HepG2 (cell line): Measurements from ENCODE around the gene SDR42E2. TPM values are rescaled to one million over a fixed set of nuclear protein-coding genes. Genes with fewer than 3 reads are reported as not detected.

Experiments
- ATAC-seq: fragments of 200-7000 bp; cut with Tn5 transposase; 3 replicates; pipeline ENCODE4 v1.9.1; 2020; ENCODE audit warnings: mild to moderate bottlenecking, moderate library complexity
- BruUV-seq: library from RNA; stranded (reverse); fragments of 400-500 nt; replicated peaks from 2 replicates; lab custom pipeline; 2021; lab: Mats Ljungman, UMichigan
- CTCF ChIA-PET: fragments of 300-600 bp; formaldehyde crosslinking; extraction: SDS; loops from one replicate; lab custom pipeline; 2021; ENCODE audit warnings: low total read pairs, inconsistent platforms, low intra/inter-chr PET ratio; lab: Yijun Ruan, JAX
- POLR2A ChIA-PET: fragments of 350-600 bp; sonication (Branson Sonifier 250); formaldehyde crosslinking; loops from one replicate; lab custom pipeline; 2020; ENCODE audit warnings: antibody characterized with exemption, inconsistent platforms; lab: Yijun Ruan, JAX
- DNase-seq: peaks from one replicate; pipeline ENCODE4 v3.0.0-alpha.2; 2015; ENCODE audit warnings: low spot score
- FAIRE-seq: peaks from 3 replicates; lab custom pipeline; 2011; peaks lifted over from hg19 to GRCh38; lab: Jason Lieb, UNC
- H2AFZ ChIP-seq: one replicate; pipeline ENCODE4 v1.6.1; 2011; ENCODE audit warnings: low read length, inconsistent platforms
- H3K27ac ChIP-seq: fragments of 300-600 bp; 3 replicates; pipeline ENCODE4 v1.8.0; 2011; ENCODE audit warnings: mixed run types, mild to moderate bottlenecking, mixed read lengths, low read length, inconsistent platforms; ENCODE audit not compliant: insufficient read depth; ENCODE audit errors: extremely low read length
- H3K27me3 ChIP-seq, 2 experiments: fragments of 200-600 bp in 1 of 2; 2 replicates in 1 of 2; 3 replicates in 1 of 2; pipeline versions ENCODE4 v1.6.0 to v1.8.0; 2011; ENCODE audit warnings: low read length in 2 of 2, mild to moderate bottlenecking in 2 of 2, moderate library complexity in 2 of 2, inconsistent platforms in 1 of 2; ENCODE audit not compliant: insufficient read depth in 2 of 2, control insufficient read depth in 1 of 2
- H3K36me3 ChIP-seq, 2 experiments: fragments of 200-600 bp in 1 of 2; replicated peaks in 1 of 2; 2 replicates in 1 of 2; 3 replicates in 1 of 2; pipeline versions ENCODE4 v1.5.1 to v1.8.0; 2011; ENCODE audit warnings: low read length in 2 of 2, inconsistent platforms in 1 of 2; ENCODE audit not compliant: insufficient read depth in 2 of 2, control insufficient read depth in 1 of 2
- H3K4me1 ChIP-seq: 2 replicates; pipeline ENCODE4 v1.5.1; 2012; ENCODE audit warnings: low read length, inconsistent platforms; ENCODE audit not compliant: insufficient read depth
- H3K4me2 ChIP-seq: 2 replicates; pipeline ENCODE4 v1.6.0; 2011; ENCODE audit warnings: low read depth, low read length, inconsistent platforms
- H3K4me3 ChIP-seq, 3 experiments: fragments of 200-600 bp in 1 of 3; sonication (generic), shearing (Covaris generic) in 1 of 3; replicated peaks in 1 of 3; 2 replicates each; pipeline ENCODE4 v1.5.1; 2011 to 2016; ENCODE audit warnings: low read length in 3 of 3, inconsistent platforms in 2 of 3, low read depth in 2 of 3, mild to moderate bottlenecking in 2 of 3, control low read depth in 1 of 3, mixed read lengths in 1 of 3; ENCODE audit not compliant: insufficient read depth in 1 of 3
- H3K79me2 ChIP-seq: one replicate; pipeline ENCODE4 v1.6.1; 2011; ENCODE audit warnings: low read length, inconsistent platforms; ENCODE audit not compliant: insufficient read depth
- H3K9ac ChIP-seq: 2 replicates; pipeline ENCODE4 v1.6.0; 2011; ENCODE audit warnings: mild to moderate bottlenecking, low read depth, low read length, inconsistent platforms; ENCODE audit not compliant: insufficient read depth
- H3K9me3 ChIP-seq: 2 replicates; pipeline ENCODE4 v1.5.1; 2012; ENCODE audit warnings: mild to moderate bottlenecking, low read length
- H4K20me1 ChIP-seq: 2 replicates; pipeline ENCODE4 v1.6.0; 2011; ENCODE audit warnings: inconsistent platforms, mild to moderate bottlenecking, low read length, moderate library complexity; ENCODE audit not compliant: insufficient read depth
- ADNP ChIP-seq: sonication (generic); formaldehyde crosslinking; IDR thresholded peaks from 2 replicates; pipeline ENCODE4 v1.4.0; 2020; ENCODE audit warnings: missing genetic modification reagents
- AGO1 ChIP-seq: fragments of 200-400 bp; formaldehyde crosslinking; IDR thresholded peaks from 2 replicates; pipeline ENCODE4 v1.6.1; 2017; ENCODE audit warnings: mild to moderate bottlenecking, low read depth, low read length, moderate library complexity; ENCODE audit not compliant: poor library complexity, severe bottlenecking
- CHCHD3 ChIP-seq: sonication (generic); formaldehyde crosslinking; IDR thresholded peaks from 2 replicates; pipeline ENCODE4 v1.8.0; 2022; ENCODE audit warnings: mild to moderate bottlenecking, missing genetic modification reagents, moderate library complexity
- MAF1 ChIP-seq: sonication (generic); formaldehyde crosslinking; IDR thresholded peaks from 2 replicates; pipeline ENCODE4 v1.5.0; 2020; ENCODE audit warnings: missing genetic modification reagents, borderline replicate concordance
- RFXAP ChIP-seq: sonication (generic); formaldehyde crosslinking; IDR thresholded peaks from 2 replicates; pipeline ENCODE4 v1.4.0; 2020; ENCODE audit warnings: missing genetic modification reagents, borderline replicate concordance
- ZC3H13 ChIP-seq: sonication (generic); formaldehyde crosslinking; IDR thresholded peaks from 2 replicates; pipeline ENCODE4 v1.8.1; 2023; ENCODE audit warnings: mild to moderate bottlenecking, missing genetic modification reagents, moderate library complexity
- ZNF333 ChIP-seq: sonication (generic); formaldehyde crosslinking; IDR thresholded peaks from 2 replicates; pipeline ENCODE4 v1.4.0; 2020; ENCODE audit warnings: mild to moderate bottlenecking, missing genetic modification reagents, borderline replicate concordance
- ZNF703 ChIP-seq: sonication (generic); formaldehyde crosslinking; IDR thresholded peaks from 2 replicates; pipeline ENCODE4 v1.5.1; 2020; ENCODE audit warnings: missing genetic modification reagents, mild to moderate bottlenecking, moderate library complexity, borderline replicate concordance
- ZNF839 ChIP-seq: sonication (generic); formaldehyde crosslinking; IDR thresholded peaks from 2 replicates; pipeline ENCODE4 v1.4.0; 2020; ENCODE audit warnings: missing genetic modification reagents, mild to moderate bottlenecking, borderline replicate concordance
- WGBS: methylation state at CpG from one replicate; pipeline ENCODE4 v1.1.6; 2017; ENCODE audit warnings: low lambda C conversion rate; 5-methylcytosine and 5-hydroxymethylcytosine counted together
- in situ Hi-C: cut with HindIII; loops from 2 replicates; pipeline ENCODE4 v1.10.0; 2017; ENCODE audit warnings: low pct_unique_long_range_greater_than_20kb; ENCODE audit not compliant: extremely low pct_ligation_motif_present
- intact Hi-C: fragments of 100-400 bp; cut with micrococcal nuclease; formaldehyde crosslinking; loops from one replicate; pipeline ENCODE4 v1.10.0; 2022; ENCODE audit not compliant: unreplicated experiment
- polyA plus RNA-seq, 8 experiments: library from polyadenylated mRNA; depleted of rRNA in 3 of 8; stranded (reverse) in 7 of 8; unstranded in 1 of 8; fragments of >200 nt; fragmentation: Illumina TruSeq in 4 of 8; extraction: Trizol in 4 of 8; gene quantifications; 2 replicates each; pipeline versions ENCODE4 v1.2.1 to v1.2.3, GENCODE V29; 2011 to 2016; ENCODE audit warnings: low read depth in 4 of 8, missing spikeins in 1 of 8, mixed read lengths in 1 of 8; ENCODE audit not compliant: insufficient read depth in 1 of 8
- total RNA-seq, 5 experiments: library from RNA; depleted of rRNA; stranded (reverse); fragments of >200 nt; fragmentation: Illumina TruSeq; extraction: Trizol; gene quantifications; 2 replicates each; pipeline ENCODE4 v1.2.3, GENCODE V29; 2016; ENCODE audit warnings: low read depth in 1 of 5
- TF ChIP-seq, protein P1 (sequence below): sonication (generic); formaldehyde crosslinking; conservative IDR thresholded peaks from 2 replicates; pipeline ENCODE4 v1.4.0; 2020; ENCODE audit warnings: missing genetic modification reagents
- TF ChIP-seq, protein P2 (sequence below): IDR thresholded peaks from 2 replicates; pipeline ENCODE4 v1.6.1; 2016
- TF ChIP-seq, protein P3 (sequence below): sonication (generic); formaldehyde crosslinking; IDR thresholded peaks from 2 replicates; pipeline ENCODE4 v1.9.0; 2021; ENCODE audit warnings: missing genetic modification reagents, borderline replicate concordance
- TF ChIP-seq, protein P4 (sequence below), 2 experiments: fragments of 450-650 bp in 1 of 2; sonication (generic) in 1 of 2; formaldehyde crosslinking; IDR thresholded peaks; 2 replicates each; pipeline versions ENCODE4 v1.5.0 to v1.8.0; 2020 to 2022; ENCODE audit warnings: mild to moderate bottlenecking in 1 of 2, missing genetic modification reagents in 1 of 2

SDR42E2 gene
- total and polyA plus RNA-seq, 2 of the 13 experiments (the other 11 are each of a cell fraction or from before 2014, with no cell fraction given), result 0.05 to 0.11 TPM

DNA sequence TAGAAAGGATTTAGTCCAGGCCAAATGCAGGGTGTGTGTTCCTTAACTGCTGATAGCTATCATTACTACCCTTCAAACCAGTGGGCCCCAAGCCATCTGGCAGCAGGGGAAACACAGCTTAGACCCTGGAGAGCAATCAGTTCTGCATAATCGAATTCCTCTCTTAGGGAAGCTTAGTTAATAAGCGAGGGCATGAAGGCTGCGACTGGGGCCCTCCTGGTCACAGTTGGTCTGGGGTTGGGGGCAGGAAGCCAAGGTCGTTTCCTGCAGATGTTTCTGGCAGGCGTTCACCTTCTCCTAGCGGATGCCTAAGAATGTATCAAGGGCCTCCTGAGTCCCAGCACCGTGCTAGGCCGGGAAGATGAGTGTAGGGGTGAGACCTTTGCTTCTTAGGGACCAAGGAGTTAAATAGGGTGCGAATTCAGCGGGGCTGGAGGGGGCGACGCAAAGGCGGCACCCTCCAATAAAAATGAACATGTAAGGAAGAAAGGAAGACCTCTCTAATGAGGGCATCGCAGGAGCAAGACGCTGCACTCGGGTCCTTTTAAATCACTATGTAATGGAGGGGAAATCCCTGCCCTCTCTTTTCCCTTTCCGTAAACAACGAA is 27.3 kb downstream of the SDR42E2 start (continued):
- TF ChIP-seq, protein P1, sequence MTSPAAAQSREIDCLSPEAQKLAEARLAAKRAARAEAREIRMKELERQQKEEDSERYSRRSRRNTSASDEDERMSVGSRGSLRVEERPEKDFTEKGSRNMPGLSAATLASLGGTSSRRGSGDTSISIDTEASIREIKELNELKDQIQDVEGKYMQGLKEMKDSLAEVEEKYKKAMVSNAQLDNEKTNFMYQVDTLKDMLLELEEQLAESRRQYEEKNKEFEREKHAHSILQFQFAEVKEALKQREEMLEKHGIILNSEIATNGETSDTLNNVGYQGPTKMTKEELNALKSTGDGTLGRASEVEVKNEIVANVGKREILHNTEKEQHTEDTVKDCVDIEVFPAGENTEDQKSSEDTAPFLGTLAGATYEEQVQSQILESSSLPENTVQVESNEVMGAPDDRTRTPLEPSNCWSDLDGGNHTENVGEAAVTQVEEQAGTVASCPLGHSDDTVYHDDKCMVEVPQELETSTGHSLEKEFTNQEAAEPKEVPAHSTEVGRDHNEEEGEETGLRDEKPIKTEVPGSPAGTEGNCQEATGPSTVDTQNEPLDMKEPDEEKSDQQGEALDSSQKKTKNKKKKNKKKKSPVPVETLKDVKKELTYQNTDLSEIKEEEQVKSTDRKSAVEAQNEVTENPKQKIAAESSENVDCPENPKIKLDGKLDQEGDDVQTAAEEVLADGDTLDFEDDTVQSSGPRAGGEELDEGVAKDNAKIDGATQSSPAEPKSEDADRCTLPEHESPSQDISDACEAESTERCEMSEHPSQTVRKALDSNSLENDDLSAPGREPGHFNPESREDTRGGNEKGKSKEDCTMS, result 0 out of 2 replicates have a peak, but pooled peaks have one; percentile 43
- TF ChIP-seq, protein P2, sequence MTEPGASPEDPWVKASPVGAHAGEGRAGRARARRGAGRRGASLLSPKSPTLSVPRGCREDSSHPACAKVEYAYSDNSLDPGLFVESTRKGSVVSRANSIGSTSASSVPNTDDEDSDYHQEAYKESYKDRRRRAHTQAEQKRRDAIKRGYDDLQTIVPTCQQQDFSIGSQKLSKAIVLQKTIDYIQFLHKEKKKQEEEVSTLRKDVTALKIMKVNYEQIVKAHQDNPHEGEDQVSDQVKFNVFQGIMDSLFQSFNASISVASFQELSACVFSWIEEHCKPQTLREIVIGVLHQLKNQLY (CRISPR knock-in tag), result 0 out of 2 replicates have a peak, but pooled peaks have one; percentile 12

DNA sequence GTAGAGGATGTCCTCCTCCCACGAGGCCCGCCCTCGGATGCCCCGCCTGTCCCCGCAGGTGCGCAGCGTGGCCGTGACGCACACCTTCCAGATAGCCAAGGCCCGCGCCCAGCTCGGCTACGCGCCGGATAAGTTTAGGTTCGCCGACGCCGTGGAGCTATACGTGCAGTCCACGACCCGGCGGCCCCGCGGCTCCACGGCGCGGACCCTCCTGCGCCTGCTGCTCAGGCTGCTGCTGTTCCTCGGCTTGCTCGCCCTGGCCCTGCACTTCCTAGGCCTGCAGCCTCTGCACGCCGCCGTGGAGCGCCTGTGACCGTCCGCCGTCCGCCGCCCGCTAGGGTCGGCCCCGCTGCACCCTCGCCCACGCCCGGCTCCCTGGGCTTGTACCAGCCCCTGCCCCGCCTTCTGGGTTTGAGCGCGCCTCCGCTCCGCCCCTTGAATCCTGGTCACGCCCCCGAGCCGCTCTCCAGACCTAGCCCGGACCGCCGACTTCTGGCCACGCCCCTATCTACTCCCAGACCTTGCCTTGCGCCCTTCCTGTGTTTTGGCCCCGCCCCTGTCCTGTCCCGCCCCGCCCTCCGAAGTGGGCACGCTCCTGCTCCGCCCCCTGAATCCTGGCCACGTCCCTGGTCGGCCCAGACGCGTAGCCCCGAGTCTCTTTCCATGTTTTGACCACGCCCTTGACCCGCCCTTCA is 27.9 kb downstream of the SDR42E2 start:
- H3K4me2 ChIP-seq, result peak overlapping the region; percentile 99
- H3K9ac ChIP-seq, result peak overlapping the region; percentile 74
- no peaks in the 10 kb centered on the region for H4K20me1 ChIP-seq
- H3K27ac ChIP-seq, result peak overlapping the region; percentile 94
- H3K4me3 ChIP-seq, result peak overlapping the region; percentile 78 to 96 (median 90)
- intact Hi-C loops, result loop anchor here (1.0 kb wide), 1 partner anchor 107 kb away; the partner anchor contains the start of gene POLR3E
- FAIRE-seq (no peak), ATAC-seq (peak; percentile 71), DNase-seq (peak; percentile 100)
- H3K27me3 ChIP-seq, result no peaks in the 10 kb centered on the region; a peak in 2 of 5 replicates
- no peak overlapping the region for H2AFZ ChIP-seq
- no peaks in the 10 kb centered on the region; a peak in 1 of 5 replicates for H3K36me3 ChIP-seq
- H3K9me3 ChIP-seq, result no peaks in the 10 kb centered on the region
- CTCF ChIA-PET, result interaction anchor here (2.8 kb wide), 1 partner anchor 189 kb away, joined by 33 read pairs; the partner anchor contains the start of gene PDZD9
- H3K4me1 ChIP-seq, result peaks cover 60% of the 10 kb centered on the region
- no peaks in the 10 kb centered on the region for H3K79me2 ChIP-seq
- POLR2A ChIA-PET, result interaction anchor here (1.0 to 7.3 kb wide), 7 partner anchors 10 to 238 kb away, joined by 3 to 78 read pairs (median 18); partner anchors contain the start of genes EEF2K, MOSMO, POLR3E and UQCRC2
- no TSS peak for BruUV-seq
- in situ Hi-C loops, result no loop called here
- under 1% methylated on average over 60 of the region's 72 CpGs for WGBS
- TF ChIP-seq RFXAP (CRISPR knock-in tag) (peak; percentile 91; the same call in 1 of the 2 replicates), ZNF839 (CRISPR knock-in tag) (peak; percentile 91; the same call in 1 of the 2 replicates), ZNF333 (CRISPR knock-in tag) (peak; percentile 94; the same call in 1 of the 2 replicates), AGO1 (no peak), ZNF703 (CRISPR knock-in tag) (no peak), MAF1 (peak; percentile 86; the same call in 1 of the 2 replicates), ZC3H13 (CRISPR knock-in tag) (peak; percentile 73; the same call in 1 of the 2 replicates), CHCHD3 (CRISPR knock-in tag) (peak; percentile 99), ADNP (CRISPR knock-in tag) (0 out of 2 replicates have a peak, but pooled peaks have one; percentile 66)
- TF ChIP-seq, protein P3, sequence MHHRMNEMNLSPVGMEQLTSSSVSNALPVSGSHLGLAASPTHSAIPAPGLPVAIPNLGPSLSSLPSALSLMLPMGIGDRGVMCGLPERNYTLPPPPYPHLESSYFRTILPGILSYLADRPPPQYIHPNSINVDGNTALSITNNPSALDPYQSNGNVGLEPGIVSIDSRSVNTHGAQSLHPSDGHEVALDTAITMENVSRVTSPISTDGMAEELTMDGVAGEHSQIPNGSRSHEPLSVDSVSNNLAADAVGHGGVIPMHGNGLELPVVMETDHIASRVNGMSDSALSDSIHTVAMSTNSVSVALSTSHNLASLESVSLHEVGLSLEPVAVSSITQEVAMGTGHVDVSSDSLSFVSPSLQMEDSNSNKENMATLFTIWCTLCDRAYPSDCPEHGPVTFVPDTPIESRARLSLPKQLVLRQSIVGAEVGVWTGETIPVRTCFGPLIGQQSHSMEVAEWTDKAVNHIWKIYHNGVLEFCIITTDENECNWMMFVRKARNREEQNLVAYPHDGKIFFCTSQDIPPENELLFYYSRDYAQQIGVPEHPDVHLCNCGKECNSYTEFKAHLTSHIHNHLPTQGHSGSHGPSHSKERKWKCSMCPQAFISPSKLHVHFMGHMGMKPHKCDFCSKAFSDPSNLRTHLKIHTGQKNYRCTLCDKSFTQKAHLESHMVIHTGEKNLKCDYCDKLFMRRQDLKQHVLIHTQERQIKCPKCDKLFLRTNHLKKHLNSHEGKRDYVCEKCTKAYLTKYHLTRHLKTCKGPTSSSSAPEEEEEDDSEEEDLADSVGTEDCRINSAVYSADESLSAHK (CRISPR knock-in tag), result peak; percentile 86; the same call in 1 of the 2 replicates
- TF ChIP-seq, protein P4, sequence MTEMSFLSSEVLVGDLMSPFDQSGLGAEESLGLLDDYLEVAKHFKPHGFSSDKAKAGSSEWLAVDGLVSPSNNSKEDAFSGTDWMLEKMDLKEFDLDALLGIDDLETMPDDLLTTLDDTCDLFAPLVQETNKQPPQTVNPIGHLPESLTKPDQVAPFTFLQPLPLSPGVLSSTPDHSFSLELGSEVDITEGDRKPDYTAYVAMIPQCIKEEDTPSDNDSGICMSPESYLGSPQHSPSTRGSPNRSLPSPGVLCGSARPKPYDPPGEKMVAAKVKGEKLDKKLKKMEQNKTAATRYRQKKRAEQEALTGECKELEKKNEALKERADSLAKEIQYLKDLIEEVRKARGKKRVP (CRISPR knock-in tag; IDR thresholded peaks at IDR 0.05), result no peak
